Ovary (tissue), 9 donors: ENCODE results near the gene COQ8B. TPM values are rescaled to one million over a fixed set of nuclear protein-coding genes. Genes with fewer than 3 reads are reported as not detected.

Experiments
- DNase-seq, 5 donors: peaks; one replicate each; pipeline ENCODE4 v3.0.0-alpha.2; 2019 to 2020
- H3K27ac ChIP-seq, 2 donors: fragments of 200-600 bp; one replicate each; pipeline versions ENCODE4 v1.5.1 to v1.8.0; 2019 to 2022
- H3K27me3 ChIP-seq: fragments of 200-600 bp; one replicate; pipeline ENCODE4 v1.8.0; 2022
- H3K36me3 ChIP-seq: fragments of 200-600 bp; sonication (generic); one replicate; pipeline ENCODE4 v1.5.1; 2019
- H3K4me1 ChIP-seq: one replicate; pipeline ENCODE4 v1.8.1; 2013; ENCODE audit warnings: mild to moderate bottlenecking, moderate library complexity; ENCODE audit not compliant: insufficient read depth
- H3K4me3 ChIP-seq: fragments of 200-600 bp; sonication (generic); one replicate; pipeline ENCODE4 v1.5.1; 2017
- H3K9me3 ChIP-seq, 2 donors: fragments of 200-600 bp in 1 of 2; sonication (generic) in 1 of 2; one replicate each; pipeline versions ENCODE4 v1.5.1 to v1.8.1; 2013 to 2019; ENCODE audit warnings: mild to moderate bottlenecking in 1 of 2, moderate library complexity in 1 of 2
- EP300 ChIP-seq: sonication (generic); formaldehyde crosslinking; IDR thresholded peaks from one replicate; pipeline ENCODE4 v1.6.1; 2017; ENCODE audit warnings: antibody characterized with exemption
- POLR2A ChIP-seq: fragments of 450-650 bp; IDR thresholded peaks from one replicate; pipeline ENCODE4 v1.6.1; 2017; ENCODE audit warnings: antibody characterized with exemption, mild to moderate bottlenecking, moderate library complexity
- WGBS, 3 donors: extraction: QIAGEN DNeasy Blood & Tissue Kit in 1 of 3; methylation state at CpG; one replicate each; pipeline versions ENCODE4 v1.1.5 to v1.1.7; 2013 to 2017; 5-methylcytosine and 5-hydroxymethylcytosine counted together
- intact Hi-C, 4 donors: fragments of 100-400 bp; cut with DNase I; formaldehyde crosslinking; loops; one replicate each; pipeline versions ENCODE4 v1.11.0 to v1.15.1; 2022 to 2023
- polyA plus RNA-seq, 2 donors: library from polyadenylated mRNA; stranded (reverse); fragments of 200-250 nt in 1 of 2; fragments of 350-450 nt in 1 of 2; fragmentation: Illumina TruSeq in 1 of 2; extraction: RNeasy Lipid Tissue Mini Kit (QIAGEN cat#74804) in 1 of 2; gene quantifications; one replicate each; pipeline ENCODE4 v1.2.3, GENCODE V29; 2013 to 2014
- total RNA-seq, 7 donors: library from RNA; depleted of rRNA in 2 of 7; stranded (reverse); fragments of >200 nt in 2 of 7; fragmentation: NEBNext Ultra II Directional in 3 of 7; extraction: Animal tissue kit (Norgen Biotek cat#: 25700) in 3 of 7; gene quantifications; one replicate each; pipeline versions ENCODE4 v1.1.0 to v1.2.4, GENCODE V29; 2016 to 2023
- TF ChIP-seq, protein P1 (sequence below), 3 donors: fragments of 450-650 bp in 2 of 3; fragments of 200-600 bp in 1 of 3; IDR thresholded peaks; one replicate each; pipeline versions ENCODE4 v1.5.1 to v1.8.0; 2016 to 2022; ENCODE audit warnings: antibody characterized with exemption in 3 of 3, mild to moderate bottlenecking in 1 of 3
- donor health status: DM: no; HTN: no; CAD: no; lungs with moderate emphysema.
- donor health status: DM: no; HTN: no; CAD: no.
- donor health status: Bipolar disorder and iron deficiency.
- donor health status: DM: yes; HTN: yes; CAD: no.
- donor health status: DM: no; HTN: no; CAD: no.
- donor health status: DM: yes; HTN: yes; CAD: no.

The COQ8B gene
- total and polyA plus RNA-seq, 9 donors: 8.3 to 51.2 (median 41.5) TPM

DNA sequence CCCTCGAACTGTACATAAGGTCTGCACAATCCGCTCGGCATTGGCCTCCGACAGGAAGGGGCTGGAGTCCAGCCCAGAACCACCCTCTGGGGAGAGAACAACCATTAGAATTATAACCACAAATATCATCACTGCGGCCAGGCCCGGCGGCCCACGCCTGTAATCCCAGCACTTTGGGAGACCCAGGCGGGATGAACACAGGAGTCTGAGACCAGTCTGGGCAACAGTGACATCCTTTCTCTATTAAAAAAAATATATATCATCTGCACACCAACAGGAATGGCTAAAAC is 11.4 kb downstream of the COQ8B start:
- 77 to 88% (median 85%) methylated on average over 9 of the region's 9 CpGs for WGBS, 3 donors
- no peaks in the 10 kb centered on the region for H3K36me3 ChIP-seq
- TF ChIP-seq EP300: no peak
- TF ChIP-seq, protein P1, sequence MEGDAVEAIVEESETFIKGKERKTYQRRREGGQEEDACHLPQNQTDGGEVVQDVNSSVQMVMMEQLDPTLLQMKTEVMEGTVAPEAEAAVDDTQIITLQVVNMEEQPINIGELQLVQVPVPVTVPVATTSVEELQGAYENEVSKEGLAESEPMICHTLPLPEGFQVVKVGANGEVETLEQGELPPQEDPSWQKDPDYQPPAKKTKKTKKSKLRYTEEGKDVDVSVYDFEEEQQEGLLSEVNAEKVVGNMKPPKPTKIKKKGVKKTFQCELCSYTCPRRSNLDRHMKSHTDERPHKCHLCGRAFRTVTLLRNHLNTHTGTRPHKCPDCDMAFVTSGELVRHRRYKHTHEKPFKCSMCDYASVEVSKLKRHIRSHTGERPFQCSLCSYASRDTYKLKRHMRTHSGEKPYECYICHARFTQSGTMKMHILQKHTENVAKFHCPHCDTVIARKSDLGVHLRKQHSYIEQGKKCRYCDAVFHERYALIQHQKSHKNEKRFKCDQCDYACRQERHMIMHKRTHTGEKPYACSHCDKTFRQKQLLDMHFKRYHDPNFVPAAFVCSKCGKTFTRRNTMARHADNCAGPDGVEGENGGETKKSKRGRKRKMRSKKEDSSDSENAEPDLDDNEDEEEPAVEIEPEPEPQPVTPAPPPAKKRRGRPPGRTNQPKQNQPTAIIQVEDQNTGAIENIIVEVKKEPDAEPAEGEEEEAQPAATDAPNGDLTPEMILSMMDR (IDR thresholded peaks at IDR 0.05): no peak
- no peak for TF ChIP-seq POLR2A
- H3K4me3 ChIP-seq: no peak overlapping the region
- DNase-seq: no peak
- H3K27me3 ChIP-seq: no peaks in the 10 kb centered on the region
- intact Hi-C loops: no loop called here
- H3K27ac ChIP-seq: no peak overlapping the region
- H3K9me3 ChIP-seq: no peaks in the 10 kb centered on the region
- H3K4me1 ChIP-seq: no peaks in the 10 kb centered on the region

DNA sequence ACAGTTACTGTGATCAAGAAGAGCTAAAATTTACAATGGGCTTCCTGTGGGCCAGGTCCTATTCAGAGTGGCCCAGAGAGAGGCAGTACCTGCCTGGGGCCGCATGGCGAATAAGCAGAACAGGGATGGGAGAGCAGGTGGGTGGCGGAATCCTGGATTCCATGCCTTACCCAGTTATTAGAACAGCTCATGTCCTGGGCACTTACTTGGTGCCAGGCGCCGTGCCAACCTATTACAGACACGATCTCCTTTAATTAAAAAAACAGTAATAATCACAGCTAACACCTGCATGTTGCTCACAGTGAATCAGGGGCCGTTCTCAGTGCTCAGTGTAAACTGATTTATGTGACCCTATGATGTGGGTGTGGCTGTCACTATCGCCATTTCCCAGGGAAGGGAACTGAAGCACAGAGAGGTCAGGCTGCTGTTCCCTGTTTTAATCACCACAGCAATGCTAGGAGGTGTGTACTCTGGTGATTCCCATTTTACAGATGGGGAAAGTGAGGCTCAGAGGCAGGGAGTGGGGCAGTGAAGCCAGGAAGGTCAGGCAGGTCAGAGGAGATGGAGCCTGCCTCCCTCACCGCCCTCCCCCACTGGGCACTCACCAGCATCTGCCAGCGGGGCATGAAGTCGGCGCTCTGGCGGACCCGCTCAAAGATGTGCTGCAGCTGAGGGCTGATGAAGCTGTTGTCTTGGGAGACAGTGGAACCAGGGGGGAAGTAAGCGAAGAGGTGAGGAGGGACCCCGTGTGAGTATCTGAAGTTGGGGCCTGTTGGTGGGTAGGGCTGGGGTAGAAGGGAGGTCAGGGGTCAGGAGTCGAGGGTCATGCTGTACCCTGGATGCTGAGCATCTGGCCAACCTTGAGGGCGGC is 12.0 kb downstream of the COQ8B start:
- H3K36me3 ChIP-seq: no peaks in the 10 kb centered on the region
- H3K4me3 ChIP-seq: no peak overlapping the region
- WGBS, 3 donors: 89 to 91% (median 89%) methylated on average over 18 of the region's 18 CpGs

DNA sequence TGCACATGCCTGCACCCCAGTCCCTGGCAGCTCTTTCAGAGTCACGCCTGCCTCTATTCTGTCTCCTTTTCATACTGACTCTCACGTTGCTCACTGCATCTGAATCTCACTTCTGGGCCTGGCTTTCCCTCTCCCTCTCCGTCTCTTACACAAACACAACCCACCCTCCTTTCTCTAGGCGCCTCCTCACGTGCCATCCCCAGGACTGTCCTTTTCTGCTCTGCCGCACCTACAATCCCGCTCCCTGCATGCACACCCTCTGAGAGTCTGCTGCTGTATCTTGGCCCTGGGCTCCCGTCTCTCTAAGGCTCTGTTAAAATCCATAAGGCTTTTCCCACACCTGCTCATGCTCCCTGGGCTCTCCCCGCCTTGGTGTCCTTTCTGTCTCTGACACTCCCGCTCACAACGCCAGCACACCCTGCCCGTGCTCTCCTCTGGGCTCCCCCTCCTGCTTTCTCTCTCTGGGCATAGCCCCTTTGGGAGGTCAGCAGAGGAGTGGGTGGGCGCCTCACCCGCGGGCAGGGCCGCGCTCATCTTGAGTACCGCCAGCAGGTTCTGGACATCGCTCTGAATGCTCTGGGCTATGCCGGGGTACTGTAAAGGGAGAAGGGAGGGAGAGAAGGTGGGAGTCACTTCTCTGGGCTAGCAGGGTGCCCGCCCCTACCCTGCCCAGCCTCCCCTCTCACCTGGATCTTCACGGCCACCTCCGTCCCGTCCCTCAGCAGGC is 13.5 kb downstream of the COQ8B start:
- intact Hi-C loops: no loop called here
- Histone ChIP-seq H3K27me3 (no peaks in the 10 kb centered on the region), H3K27ac (no peak overlapping the region), H3K9me3 (no peaks in the 10 kb centered on the region), H3K4me3 (no peak overlapping the region), H3K36me3 (no peaks in the 10 kb centered on the region), H3K4me1 (no peaks in the 10 kb centered on the region)
- WGBS, 3 donors: 85 to 92% (median 88%) methylated on average over 24 of the region's 24 CpGs
- DNase-seq: no peak
- no peak for TF ChIP-seq EP300
- TF ChIP-seq POLR2A: no peak
- TF ChIP-seq, protein P1 (IDR thresholded peaks at IDR 0.05): no peak

More for the DNA sequence above, 12.0 kb downstream of the COQ8B start:
- H3K27me3 ChIP-seq: no peaks in the 10 kb centered on the region
- no peaks in the 10 kb centered on the region for H3K9me3 ChIP-seq
- H3K4me1 ChIP-seq: no peaks in the 10 kb centered on the region
- no peak overlapping the region for H3K27ac ChIP-seq
- intact Hi-C loops: no loop called here
- DNase-seq: no peak
- TF ChIP-seq EP300 (no peak), POLR2A (no peak)
- TF ChIP-seq, protein P1 (IDR thresholded peaks at IDR 0.05): no peak

DNA sequence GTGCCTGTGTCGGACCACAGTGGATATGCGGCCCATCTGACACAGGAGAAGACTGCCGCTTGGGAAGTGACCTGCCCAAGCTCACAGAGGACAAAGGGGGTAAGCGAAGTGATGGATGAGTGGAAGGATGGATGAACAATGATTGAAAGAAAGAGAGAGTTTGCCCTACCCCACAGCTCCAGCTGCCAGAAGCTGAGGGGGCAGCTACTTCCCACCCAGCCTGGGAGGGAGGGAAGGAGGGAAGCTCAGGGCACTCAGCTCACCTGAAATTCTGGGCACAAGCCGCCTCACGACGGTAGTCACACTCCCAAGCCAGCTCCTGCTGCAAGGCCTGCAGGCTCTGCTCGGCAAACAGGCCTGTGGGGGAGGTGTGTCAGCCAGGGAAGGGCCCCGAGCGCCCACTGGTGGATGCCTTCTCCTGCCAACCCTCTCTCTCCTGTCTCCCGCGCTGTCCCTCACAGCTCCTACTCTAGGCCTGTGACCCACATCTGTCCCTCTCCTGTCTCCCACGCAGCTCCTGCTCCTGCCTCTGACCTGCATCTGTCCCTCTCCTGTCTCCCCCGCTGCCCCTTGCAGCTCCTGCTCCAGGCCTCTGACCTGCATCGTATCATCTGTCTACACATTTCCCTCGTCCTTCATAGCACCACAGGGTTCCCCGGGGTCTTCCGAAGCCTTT is 14.2 kb downstream of the COQ8B start:
- H3K36me3 ChIP-seq: no peaks in the 10 kb centered on the region
- no peaks in the 10 kb centered on the region for H3K27me3 ChIP-seq
- no peak overlapping the region for H3K4me3 ChIP-seq
- no peak for DNase-seq
- intact Hi-C loops: no loop called here
- no peaks in the 10 kb centered on the region for H3K9me3 ChIP-seq
- no peaks in the 10 kb centered on the region for H3K4me1 ChIP-seq
- 66 to 71% (median 69%) methylated on average over 18 of the region's 18 CpGs for WGBS, 3 donors
- TF ChIP-seq EP300 (no peak), POLR2A (no peak)
- TF ChIP-seq, protein P1 (IDR thresholded peaks at IDR 0.05): no peak
- H3K27ac ChIP-seq: no peak overlapping the region
